ENCODE results near the gene CHAF1B.
"Not testable (repeated sequence)": the region's sequence is repeated elsewhere in the genome, so short reads cannot be mapped to it uniquely, and the experiment has no call there.

Gene CHAF1B

GRCh38 chr21:36385233-36386030, at the start of gene CHAF1B:
Gene CHAF1B (plus strand): TSS chr21:36385392. CDS start chr21:36386137, 745 bp downstream.
- DNase-seq, result peak; percentile 58

GRCh38 chr21:36337099-36337509, 48.1 kb upstream of the CHAF1B start:
- no peak for DNase-seq

- DNase-seq, result no peak
These were observed 46.2 kb upstream of the CHAF1B start for GRCh38 chr21:36338975-36339374.

GRCh38 chr21:36342581-36342980, 42.6 kb upstream of the CHAF1B start:
- not testable (repeated sequence) for DNase-seq

- DNase-seq, result no peak
These were observed 40.3 kb upstream of the CHAF1B start for GRCh38 chr21:36344931-36345330.

- no peak for DNase-seq
These were observed 37.8 kb upstream of the CHAF1B start for GRCh38 chr21:36347278-36347961.

- DNase-seq, result no peak
These were observed 37.2 kb upstream of the CHAF1B start for GRCh38 chr21:36347962-36348328.

GRCh38 chr21:36349315-36349714, 35.9 kb upstream of the CHAF1B start:
- DNase-seq, result no peak

- DNase-seq, result no peak
These were observed 34.8 kb upstream of the CHAF1B start for GRCh38 chr21:36350282-36350910.

GRCh38 chr21:36354918-36355680, 30.1 kb upstream of the CHAF1B start:
- DNase-seq, result no peak

- DNase-seq, result no peak
These were observed 29.3 kb upstream of the CHAF1B start for GRCh38 chr21:36355868-36356267.

GRCh38 chr21:36359185-36359584, 26.0 kb upstream of the CHAF1B start:
- DNase-seq, result no peak

- DNase-seq, result no peak
These were observed 16.0 kb upstream of the CHAF1B start for GRCh38 chr21:36369064-36369685.

GRCh38 chr21:36375994-36376393, 9.2 kb upstream of the CHAF1B start:
- DNase-seq, result no peak

- no peak for DNase-seq
These were observed 7.8 kb upstream of the CHAF1B start for GRCh38 chr21:36377391-36377842.

GRCh38 chr21:36379251-36379650, 5.9 kb upstream of the CHAF1B start:
- DNase-seq, result no peak

- no peak for DNase-seq
These were observed 3.2 kb upstream of the CHAF1B start for GRCh38 chr21:36381841-36382589.

GRCh38 chr21:36382722-36383121, 2.5 kb upstream of the CHAF1B start:
- not testable (repeated sequence) for DNase-seq

GRCh38 chr21:36384885-36385232, 333 bp upstream of the CHAF1B start:
- no peak for DNase-seq

GRCh38 chr21:36386031-36386642, 945 bp downstream of the CHAF1B start:
- no peak for DNase-seq

GRCh38 chr21:36388096-36388495, 2.9 kb downstream of the CHAF1B start:
- DNase-seq, result no peak
